ENCODE data around the gene CALN1.

The CALN1 gene

GRCh38 chr7:71782051-71782450 lies 630.1 kb downstream of the CALN1 start:
- DNase-seq (ENCODE audit: low read depth), result no peak
- TF ChIP-seq CTCF (IDR thresholded peaks at IDR 0.05; ENCODE audit: insufficient read depth, low read depth, low read length, missing control alignments), result no peak
- H3K4me3 ChIP-seq (ENCODE audit: low read length), result no peak overlapping the region

- DNase-seq (ENCODE audit: low read depth), result no peak
- no peak overlapping the region for H3K4me3 ChIP-seq (ENCODE audit: low read length)
- no peak for TF ChIP-seq CTCF (IDR thresholded peaks at IDR 0.05; ENCODE audit: insufficient read depth, low read depth, low read length, missing control alignments)
These were observed 631.9 kb downstream of the CALN1 start for GRCh38 chr7:71780282-71780681.

GRCh38 chr7:71777278-71777677 lies 634.9 kb downstream of the CALN1 start:
- no peak for TF ChIP-seq CTCF (IDR thresholded peaks at IDR 0.05; ENCODE audit: insufficient read depth, low read depth, low read length, missing control alignments)
- H3K4me3 ChIP-seq (ENCODE audit: low read length), result no peak overlapping the region
- no peak for DNase-seq (ENCODE audit: low read depth)

- DNase-seq (ENCODE audit: low read depth), result no peak
- TF ChIP-seq CTCF (IDR thresholded peaks at IDR 0.05; ENCODE audit: insufficient read depth, low read depth, low read length, missing control alignments), result no peak
- H3K4me3 ChIP-seq (ENCODE audit: low read length), result no peak overlapping the region
These were observed 635.4 kb downstream of the CALN1 start for GRCh38 chr7:71776726-71777125.

GRCh38 chr7:71775648-71776047 lies 636.5 kb downstream of the CALN1 start:
- no peak for TF ChIP-seq CTCF (IDR thresholded peaks at IDR 0.05; ENCODE audit: insufficient read depth, low read depth, low read length, missing control alignments)

GRCh38 chr7:71772779-71773178 lies 639.4 kb downstream of the CALN1 start:
- TF ChIP-seq CTCF (IDR thresholded peaks at IDR 0.05; ENCODE audit: insufficient read depth, low read depth, low read length, missing control alignments), result no peak
- no peak overlapping the region for H3K4me3 ChIP-seq (ENCODE audit: low read length)
- DNase-seq (ENCODE audit: low read depth), result no peak

More at GRCh38 chr7:71775648-71776047, 636.5 kb downstream of the CALN1 start:
- DNase-seq (ENCODE audit: low read depth), result no peak
- H3K4me3 ChIP-seq (ENCODE audit: low read length), result no peak overlapping the region

GRCh38 chr7:71770269-71770907 lies 641.8 kb downstream of the CALN1 start:
- no peak for TF ChIP-seq CTCF (IDR thresholded peaks at IDR 0.05; ENCODE audit: insufficient read depth, low read depth, low read length, missing control alignments)
- DNase-seq (ENCODE audit: low read depth), result no peak
- no peak overlapping the region for H3K4me3 ChIP-seq (ENCODE audit: low read length)
